HG03571 (cell line): ENCODE data around the gene SPANXN5.
"Not testable (repeated sequence)": the region's sequence is repeated elsewhere in the genome, so short reads cannot be mapped to it uniquely, and the experiment has no call there.

Source experiments
- ATAC-seq: cut with Tn5 transposase; IDR thresholded peaks from one replicate; pipeline ENCODE4 v1.9.1; 2021; ENCODE audit not compliant: unreplicated experiment

Gene SPANXN5, protein sequence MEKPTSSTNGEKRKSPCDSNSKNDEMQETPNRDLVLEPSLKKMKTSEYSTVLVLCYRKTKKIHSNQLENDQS

DNA sequence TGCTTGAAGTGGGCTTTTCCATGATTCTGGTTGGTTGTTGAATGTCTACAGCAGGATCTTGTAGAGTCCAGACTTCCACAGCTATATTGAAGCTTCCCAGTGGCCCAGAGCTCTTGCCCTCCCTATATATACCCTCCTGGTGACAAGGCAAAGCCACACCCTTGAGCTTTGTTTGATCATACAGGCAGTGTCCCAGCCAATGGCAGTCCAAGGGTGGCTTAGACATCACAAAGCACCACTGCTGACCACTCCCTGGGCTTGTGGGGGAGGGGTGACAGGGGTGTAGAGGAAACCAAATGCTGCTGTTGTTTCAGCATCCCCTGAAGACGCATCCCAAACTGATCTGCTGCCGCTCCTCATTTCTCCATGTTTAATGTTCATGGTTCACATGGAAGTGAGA, at the start of gene SPANXN5:
SPANXN5 (minus strand) TSS at position 101 of the 400 bp plus-strand sequence; CDS start at position 22, 79 bp downstream.
- ATAC-seq: not testable (repeated sequence)

DNA sequence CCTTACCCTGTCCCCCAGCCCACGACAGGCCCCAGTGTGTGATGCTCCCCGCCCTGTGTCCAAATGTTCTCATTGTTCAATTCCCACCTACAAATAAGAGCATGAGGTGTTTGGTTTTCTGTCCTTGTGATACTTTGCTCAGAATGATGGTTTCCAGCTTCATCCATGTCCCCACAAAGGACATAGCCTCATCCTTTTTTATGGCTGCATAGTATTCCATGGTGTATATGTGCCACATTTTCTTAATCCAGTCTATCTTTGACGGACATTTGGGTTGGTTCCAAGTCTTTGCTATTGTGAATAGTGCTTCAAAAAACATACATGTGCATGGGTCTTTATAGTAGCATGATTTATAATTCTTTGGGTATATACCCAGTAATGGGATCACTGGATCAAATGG, 46.4 kb upstream of the SPANXN5 start:
- ATAC-seq: not testable (repeated sequence)

DNA sequence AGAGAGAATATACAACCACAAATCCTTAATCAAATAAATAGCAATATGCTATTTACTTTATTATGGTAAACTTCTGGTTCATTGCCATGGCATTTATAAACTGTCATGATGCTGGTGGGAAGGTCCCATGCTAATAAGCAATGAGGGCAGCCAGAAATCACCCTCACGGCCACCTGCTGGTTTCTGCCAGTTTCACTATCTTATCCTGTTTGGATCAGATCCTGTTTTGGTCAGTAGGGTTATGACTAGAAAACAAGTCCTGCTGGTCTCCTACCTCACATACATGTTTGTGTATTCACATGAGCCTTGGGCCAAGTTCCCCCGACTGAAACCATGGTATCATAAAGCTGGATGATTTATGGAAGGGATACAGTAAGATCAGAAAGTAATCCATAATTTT, 41.9 kb upstream of the SPANXN5 start:
- ATAC-seq: no peak

- ATAC-seq: no peak
Observed at GRCh38 chrX:52830551-52830950, 33.3 kb upstream of the SPANXN5 start.

GRCh38 chrX:52824608-52825007, 27.4 kb upstream of the SPANXN5 start:
- no peak for ATAC-seq

GRCh38 chrX:52821079-52821760, 24.0 kb upstream of the SPANXN5 start:
- no peak for ATAC-seq

- no peak for ATAC-seq
Observed at GRCh38 chrX:52819788-52820187, 22.6 kb upstream of the SPANXN5 start.

GRCh38 chrX:52811065-52811625, 13.9 kb upstream of the SPANXN5 start, which contains the start of gene XAGE5:
XAGE5 (plus strand) TSS chrX:52811287; CDS start chrX:52812567, 1,280 bp downstream.
- no peak for ATAC-seq

GRCh38 chrX:52804876-52805275, 7.6 kb upstream of the SPANXN5 start:
- not testable (repeated sequence) for ATAC-seq

- not testable (repeated sequence) for ATAC-seq
Observed at GRCh38 chrX:52773504-52773903, 23.7 kb downstream of the SPANXN5 start.

- not testable (repeated sequence) for ATAC-seq
Observed at GRCh38 chrX:52765983-52766382, 31.2 kb downstream of the SPANXN5 start.

GRCh38 chrX:52750952-52751351, 46.3 kb downstream of the SPANXN5 start, which contains the start of gene SSX2B:
SSX2B (plus strand) TSS chrX:52751252; CDS start chrX:52752681, 1,429 bp downstream.
- ATAC-seq: not testable (repeated sequence)
